HEK293 (cell line): ENCODE measurements around the gene C2orf74.

Experiments
- CTCF ChIA-PET: fragments of 350-600 bp; formaldehyde crosslinking; extraction: SDS; loops from one replicate; lab custom pipeline; 2021; ENCODE audit warnings: antibody characterized with exemption; lab: Yijun Ruan, JAX
- POLR2A ChIA-PET: fragments of 300-600 bp; formaldehyde crosslinking; extraction: SDS; loops from one replicate; lab custom pipeline; 2020; ENCODE audit warnings: antibody characterized with exemption, inconsistent platforms; lab: Yijun Ruan, JAX
- H3K27ac ChIP-seq: fragments of 200-500 bp; sonication (Bioruptor generic); 2 replicates; pipeline ENCODE4 v1.5.1; 2014; ENCODE audit warnings: low read depth, low read length, control low read depth, inconsistent platforms; ENCODE audit errors: extremely low read depth
- H3K36me3 ChIP-seq, 2 experiments: fragments of 200-500 bp in 1 of 2; sonication (Bioruptor generic) in 1 of 2; 1 replicate in 1 of 2; 2 replicates in 1 of 2; pipeline ENCODE4 v1.5.1; 2014 to 2017; ENCODE audit warnings: inconsistent platforms in 2 of 2, low read length in 2 of 2; ENCODE audit not compliant: control insufficient read depth in 2 of 2, insufficient read depth in 1 of 2
- H3K4me1 ChIP-seq: fragments of 200-500 bp; sonication (Bioruptor generic); 2 replicates; pipeline ENCODE4 v1.5.1; 2014; ENCODE audit warnings: mild to moderate bottlenecking, low read length, inconsistent platforms; ENCODE audit not compliant: control insufficient read depth, insufficient read depth
- H3K4me3 ChIP-seq: 2 replicates; pipeline ENCODE4 v1.5.1; 2011; ENCODE audit warnings: low read depth, mild to moderate bottlenecking, control low read depth, low read length, moderate library complexity
- H3K9me3 ChIP-seq: fragments of 200-500 bp; sonication (Bioruptor generic); 2 replicates; pipeline ENCODE4 v1.5.1; 2014; ENCODE audit warnings: low read depth, low read length, inconsistent platforms; ENCODE audit not compliant: control insufficient read depth, insufficient read depth
- HIC1 ChIP-seq: fragments of 450-650 bp; formaldehyde crosslinking; IDR thresholded peaks from 2 replicates; pipeline ENCODE4 v1.5.1; 2016; ENCODE audit warnings: missing biosample characterization, missing genetic modification characterization
- KLF1 ChIP-seq: fragments of 450-650 bp; formaldehyde crosslinking; IDR thresholded peaks from 2 replicates; pipeline ENCODE4 v1.5.1; 2016; ENCODE audit warnings: missing biosample characterization, missing genetic modification characterization
- KLF16 ChIP-seq: fragments of 450-650 bp; formaldehyde crosslinking; IDR thresholded peaks from 2 replicates; pipeline ENCODE4 v1.5.1; 2017; ENCODE audit warnings: missing biosample characterization, missing genetic modification characterization
- KLF17 ChIP-seq: fragments of 450-650 bp; formaldehyde crosslinking; IDR thresholded peaks from 2 replicates; pipeline ENCODE4 v1.5.1; 2016; ENCODE audit warnings: missing biosample characterization, missing genetic modification characterization
- PATZ1 ChIP-seq: fragments of 450-650 bp; formaldehyde crosslinking; IDR thresholded peaks from 2 replicates; pipeline ENCODE4 v1.5.1; 2016; ENCODE audit warnings: missing biosample characterization, missing genetic modification characterization
- SETDB1 ChIP-seq: IDR thresholded peaks from one replicate; pipeline ENCODE4 v1.6.1; 2017; ENCODE audit warnings: mild to moderate bottlenecking, low read length, moderate library complexity, mixed read lengths; ENCODE audit not compliant: insufficient read length
- SP7 ChIP-seq: fragments of 450-650 bp; formaldehyde crosslinking; IDR thresholded peaks from 2 replicates; pipeline ENCODE4 v1.5.1; 2016; ENCODE audit warnings: missing biosample characterization, missing genetic modification characterization
- ZBTB1 ChIP-seq: fragments of 450-650 bp; formaldehyde crosslinking; IDR thresholded peaks from 2 replicates; pipeline ENCODE4 v1.5.1; 2016; ENCODE audit warnings: missing biosample characterization, missing genetic modification characterization
- ZNF274 ChIP-seq, 2 experiments: fragments of 200-500 bp in 1 of 2; fragments of 450-650 bp in 1 of 2; sonication (Bioruptor generic) in 1 of 2; formaldehyde crosslinking in 1 of 2; IDR thresholded peaks; 2 replicates each; pipeline versions ENCODE4 v1.5.1 to v1.6.1; 2014 to 2016; ENCODE audit warnings: borderline replicate concordance in 1 of 2, inconsistent platforms in 1 of 2, low read length in 1 of 2, missing biosample characterization in 1 of 2, missing genetic modification characterization in 1 of 2
- ZNF311 ChIP-seq: fragments of 450-650 bp; formaldehyde crosslinking; IDR thresholded peaks from 2 replicates; pipeline ENCODE4 v1.5.1; 2017; ENCODE audit warnings: missing biosample characterization, missing genetic modification characterization, borderline replicate concordance
- ZNF354C ChIP-seq: fragments of 450-650 bp; formaldehyde crosslinking; IDR thresholded peaks from 2 replicates; pipeline ENCODE4 v1.5.1; 2016; ENCODE audit warnings: missing biosample characterization, missing genetic modification characterization, low read depth, borderline replicate concordance
- ZNF394 ChIP-seq: fragments of 450-650 bp; formaldehyde crosslinking; IDR thresholded peaks from 2 replicates; pipeline ENCODE4 v1.5.1; 2016; ENCODE audit warnings: missing biosample characterization, missing genetic modification characterization, mild to moderate bottlenecking, moderate library complexity, borderline replicate concordance
- ZNF398 ChIP-seq: fragments of 450-650 bp; formaldehyde crosslinking; IDR thresholded peaks from 2 replicates; pipeline ENCODE4 v1.5.1; 2017; ENCODE audit warnings: missing biosample characterization, missing genetic modification characterization
- ZNF501 ChIP-seq: fragments of 450-650 bp; formaldehyde crosslinking; IDR thresholded peaks from 2 replicates; pipeline ENCODE4 v1.5.1; 2016; ENCODE audit warnings: missing biosample characterization, missing genetic modification characterization
- ZNF521 ChIP-seq: fragments of 450-650 bp; formaldehyde crosslinking; IDR thresholded peaks from 2 replicates; pipeline ENCODE4 v1.5.1; 2017; ENCODE audit warnings: missing biosample characterization, mild to moderate bottlenecking, missing genetic modification characterization
- ZNF544 ChIP-seq: fragments of 450-650 bp; formaldehyde crosslinking; IDR thresholded peaks from 2 replicates; pipeline ENCODE4 v1.5.0; 2017; ENCODE audit warnings: missing biosample characterization, missing genetic modification characterization
- ZNF558 ChIP-seq: fragments of 450-650 bp; formaldehyde crosslinking; IDR thresholded peaks from 2 replicates; pipeline ENCODE4 v1.5.1; 2016; ENCODE audit warnings: missing biosample characterization, missing genetic modification characterization
- ZNF629 ChIP-seq: fragments of 450-650 bp; formaldehyde crosslinking; IDR thresholded peaks from 2 replicates; pipeline ENCODE4 v1.5.1; 2017; ENCODE audit warnings: missing biosample characterization, missing genetic modification characterization
- ZNF658 ChIP-seq: fragments of 450-650 bp; formaldehyde crosslinking; IDR thresholded peaks from 2 replicates; pipeline ENCODE4; 2016; ENCODE audit warnings: missing biosample characterization, missing genetic modification characterization
- ZNF704 ChIP-seq: fragments of 450-650 bp; formaldehyde crosslinking; IDR thresholded peaks from 2 replicates; pipeline ENCODE4 v1.5.1; 2016; ENCODE audit warnings: missing biosample characterization, missing genetic modification characterization
- ZNF785 ChIP-seq: fragments of 450-650 bp; formaldehyde crosslinking; IDR thresholded peaks from 2 replicates; pipeline ENCODE4 v1.5.1; 2016; ENCODE audit warnings: missing biosample characterization, missing genetic modification characterization
- ZNF837 ChIP-seq: fragments of 450-650 bp; formaldehyde crosslinking; IDR thresholded peaks from 2 replicates; pipeline ENCODE4 v1.5.1; 2016; ENCODE audit warnings: missing biosample characterization, missing genetic modification characterization

Gene C2orf74

GRCh38 chr2:61117534-61117933, 44.5 kb upstream of the C2orf74 start (continued):
- TF ChIP-seq KLF17 (tag by site-specific recombination) (no peak), SETDB1 (no peak), SP7 (no peak)

GRCh38 chr2:61125123-61125710, 36.8 kb upstream of the C2orf74 start:
- Histone ChIP-seq H3K9me3 (no peaks in the 10 kb centered on the region; the same call in 1 of the 2 replicates), H3K4me3 (no peak overlapping the region), H3K27ac (no peak overlapping the region), H3K4me1 (no peaks in the 10 kb centered on the region), H3K36me3 (peaks cover 4 to 13% of the 10 kb centered on the region in 2 experiments; a peak in 2 of 3 replicates)
- ChIA-PET POLR2A (no interaction called here), CTCF (no interaction called here)
- TF ChIP-seq ZNF658 (tag by site-specific recombination), result no peak
- TF ChIP-seq ZNF274 (IDR thresholded peaks at IDR 0.05; ENCODE audit: low read length), result no peak
- TF ChIP-seq ZNF274 (tag by site-specific recombination; IDR thresholded peaks at IDR 0.05; ENCODE audit: borderline replicate concordance), result no peak
- TF ChIP-seq ZNF521 (tag by site-specific recombination), result no peak
- TF ChIP-seq KLF1 (tag by site-specific recombination), result no peak
- no peak for TF ChIP-seq ZNF354C (tag by site-specific recombination)
- TF ChIP-seq ZNF837 (tag by site-specific recombination), result no peak
- TF ChIP-seq ZNF394, result no peak
- TF ChIP-seq ZNF544, result no peak
- no peak for TF ChIP-seq KLF17 (tag by site-specific recombination)
- no peak for TF ChIP-seq KLF16 (tag by site-specific recombination)

- CTCF ChIA-PET, result interaction anchor here (0.6 kb wide), 1 partner anchor 9 kb away, joined by 3 read pairs; no protein-coding TSS in a partner anchor
- TF ChIP-seq ZNF629, result no peak
- no peak for TF ChIP-seq ZNF785 (tag by site-specific recombination)
- TF ChIP-seq ZNF704 (tag by site-specific recombination), result no peak
- TF ChIP-seq ZNF311 (tag by site-specific recombination), result no peak
- TF ChIP-seq ZNF398 (tag by site-specific recombination), result no peak
- no peak for TF ChIP-seq ZNF558 (tag by site-specific recombination)
- no peak for TF ChIP-seq ZBTB1 (tag by site-specific recombination)
- TF ChIP-seq ZNF501 (tag by site-specific recombination), result no peak
- no peak for TF ChIP-seq PATZ1 (tag by site-specific recombination)
- TF ChIP-seq HIC1 (tag by site-specific recombination), result no peak
Measured at GRCh38 chr2:61125798-61126197, 36.2 kb upstream of the C2orf74 start.

More at GRCh38 chr2:61125798-61126197, 36.2 kb upstream of the C2orf74 start:
- Histone ChIP-seq H3K27ac (no peak overlapping the region), H3K4me1 (no peaks in the 10 kb centered on the region), H3K9me3 (no peaks in the 10 kb centered on the region; the same call in 1 of the 2 replicates), H3K36me3 (peaks cover 3 to 7% of the 10 kb centered on the region in 2 experiments; a peak in 1 of 3 replicates), H3K4me3 (no peak overlapping the region)
- POLR2A ChIA-PET, result no interaction called here
